ENCODE measurements around the gene RABGAP1L. TPM values are rescaled to one million over a fixed set of nuclear protein-coding genes. Genes with fewer than 3 reads are reported as not detected.

The RABGAP1L gene
- total and polyA plus RNA-seq, 2 of the 8 experiments (the other 6 are each of a cell fraction or from before 2014, with no cell fraction given): 33.3 to 156 TPM

GRCh38 chr1:174940646-174941175 lies 781.4 kb downstream of the RABGAP1L start (continued):
- TF ChIP-seq POLR2A (IDR thresholded peaks at IDR 0.05; ENCODE audit: control extremely low read depth in 1 of 2, low read depth in 2 of 2, low read length in 2 of 2): no peak
- TF ChIP-seq BCL11A (IDR thresholded peaks at IDR 0.05; ENCODE audit: low read depth in 2 of 2, low read length in 2 of 2): no peak
- no peak for TF ChIP-seq MAFK (IDR thresholded peaks at IDR 0.05; ENCODE audit: low read depth, low read length)
- no peak for TF ChIP-seq CHD7 (IDR thresholded peaks at IDR 0.05; ENCODE audit: insufficient replicate concordance, low read length)
- no peak for TF ChIP-seq SIRT6 (IDR thresholded peaks at IDR 0.05; ENCODE audit: low read length)
- TF ChIP-seq RFX5 (IDR thresholded peaks at IDR 0.05; ENCODE audit: borderline replicate concordance, low read depth, low read length): no peak
- TF ChIP-seq SP2 (IDR thresholded peaks at IDR 0.05; ENCODE audit: low read length): no peak
- TF ChIP-seq GTF2F1 (IDR thresholded peaks at IDR 0.05; ENCODE audit: borderline replicate concordance, low read depth, low read length): no peak
- TF ChIP-seq USF2 (IDR thresholded peaks at IDR 0.05; ENCODE audit: low read length): no peak
- TF ChIP-seq SP1 (IDR thresholded peaks at IDR 0.05; ENCODE audit: low read depth, low read length): no peak

All from H1 (cell line).